H9 (cell line): Measurements from ENCODE around the gene APP. TPM values are rescaled to one million over a fixed set of nuclear protein-coding genes. Genes with fewer than 3 reads are reported as not detected.

Experiments
- DNase-seq: peaks from one replicate; pipeline ENCODE4 v3.0.0-alpha.2; 2017
- H2AFZ ChIP-seq: one replicate; pipeline ENCODE4 v1.6.1; 2013; ENCODE audit warnings: mild to moderate bottlenecking, low read length, control low read depth, moderate library complexity
- H2AK5ac ChIP-seq: 2 replicates; pipeline ENCODE4 v1.6.1; 2013; ENCODE audit warnings: low read length, control low read depth, mixed read lengths; ENCODE audit not compliant: insufficient read length
- H2BK120ac ChIP-seq: one replicate; pipeline ENCODE4 v1.6.1; 2013; ENCODE audit warnings: low read depth, mild to moderate bottlenecking, low read length, control low read depth, inconsistent platforms; ENCODE audit not compliant: poor library complexity, severe bottlenecking
- H2BK12ac ChIP-seq: 2 replicates; pipeline ENCODE4 v1.6.1; 2013; ENCODE audit warnings: low read length, control low read depth, mixed read lengths, low read depth; ENCODE audit not compliant: insufficient read length
- H2BK15ac ChIP-seq: 2 replicates; pipeline ENCODE4 v1.6.1; 2013; ENCODE audit warnings: low read depth, low read length, control low read depth
- H2BK20ac ChIP-seq: one replicate; pipeline ENCODE4 v1.6.1; 2013; ENCODE audit warnings: low read depth, mild to moderate bottlenecking, low read length, control low read depth, inconsistent platforms; ENCODE audit not compliant: poor library complexity, severe bottlenecking
- H2BK5ac ChIP-seq: 2 replicates; pipeline ENCODE4 v1.6.1; 2013; ENCODE audit warnings: low read length, control low read depth, mixed read lengths; ENCODE audit not compliant: insufficient read length
- H3K14ac ChIP-seq: 2 replicates; pipeline ENCODE4 v1.6.1; 2013; ENCODE audit warnings: low read length, control low read depth; ENCODE audit not compliant: insufficient read depth
- H3K18ac ChIP-seq: 2 replicates; pipeline ENCODE4 v1.6.1; 2013; ENCODE audit warnings: low read depth, mild to moderate bottlenecking, mixed read lengths, low read length, control low read depth; ENCODE audit not compliant: insufficient read length
- H3K23ac ChIP-seq: 2 replicates; pipeline ENCODE4 v1.6.1; 2013; ENCODE audit warnings: low read length, control low read depth, mixed read lengths, low read depth; ENCODE audit not compliant: insufficient read length
- H3K23me2 ChIP-seq: 2 replicates; pipeline ENCODE4 v1.6.1; 2013; ENCODE audit warnings: low read depth, mild to moderate bottlenecking, mixed read lengths, low read length, control low read depth; ENCODE audit not compliant: insufficient read length, poor library complexity, severe bottlenecking
- H3K27ac ChIP-seq: 2 replicates; pipeline ENCODE4 v1.5.1; 2013; ENCODE audit warnings: low read length, control low read depth, mixed read lengths, low read depth; ENCODE audit not compliant: insufficient read length
- H3K27me3 ChIP-seq: 2 replicates; pipeline ENCODE4 v1.6.1; 2013; ENCODE audit warnings: low read length, control low read depth, inconsistent platforms; ENCODE audit not compliant: insufficient read depth
- H3K4ac ChIP-seq: 2 replicates; pipeline ENCODE4 v1.6.1; 2013; ENCODE audit warnings: low read depth, mild to moderate bottlenecking, control low read depth, inconsistent platforms, low read length, moderate library complexity
- H3K4me1 ChIP-seq: 2 replicates; pipeline ENCODE4 v1.6.1; 2013; ENCODE audit warnings: low read length, control low read depth, inconsistent platforms; ENCODE audit not compliant: insufficient read depth
- H3K4me2 ChIP-seq: 2 replicates; pipeline ENCODE4 v1.6.1; 2013; ENCODE audit warnings: low read length, control low read depth, mixed read lengths; ENCODE audit not compliant: insufficient read length, insufficient read depth
- H3K56ac ChIP-seq: 2 replicates; pipeline ENCODE4 v1.6.1; 2013; ENCODE audit warnings: low read depth, mild to moderate bottlenecking, mixed read lengths, low read length, control low read depth; ENCODE audit not compliant: insufficient read length
- H3K79me1 ChIP-seq: 2 replicates; pipeline ENCODE4 v1.6.1; 2013; ENCODE audit warnings: low read depth, mild to moderate bottlenecking, moderate library complexity, low read length, control low read depth, inconsistent platforms; ENCODE audit not compliant: insufficient read depth, poor library complexity, severe bottlenecking
- H3K79me2 ChIP-seq: 2 replicates; pipeline ENCODE4 v1.6.1; 2013; ENCODE audit warnings: low read length, control low read depth, inconsistent platforms; ENCODE audit not compliant: insufficient read depth
- H3K9ac ChIP-seq: 2 replicates; pipeline ENCODE4 v1.6.1; 2013; ENCODE audit warnings: low read length, control low read depth, mixed read lengths; ENCODE audit not compliant: insufficient read length; ENCODE audit errors: extremely low read depth
- H3K9me3 ChIP-seq: one replicate; pipeline ENCODE4 v1.6.1; 2013; ENCODE audit warnings: low read depth, low read length, inconsistent platforms; ENCODE audit not compliant: control insufficient read depth
- H3T11ph ChIP-seq: one replicate; pipeline ENCODE4 v1.6.1; 2013; ENCODE audit warnings: mild to moderate bottlenecking, low read length, control low read depth, inconsistent platforms
- H4K20me1 ChIP-seq: one replicate; pipeline ENCODE4 v1.6.1; 2013; ENCODE audit not compliant: control insufficient read depth, insufficient read length, insufficient read depth
- H4K5ac ChIP-seq: 2 replicates; pipeline ENCODE4 v1.6.1; 2013; ENCODE audit warnings: low read depth, mild to moderate bottlenecking, mixed read lengths, low read length, control low read depth; ENCODE audit not compliant: insufficient read length
- H4K8ac ChIP-seq: replicated peaks from 2 replicates; pipeline ENCODE4 v1.6.1; 2013; ENCODE audit warnings: low read length, control low read depth, mixed read lengths, low read depth; ENCODE audit not compliant: insufficient read length
- H4K91ac ChIP-seq: 2 replicates; pipeline ENCODE4 v1.6.1; 2013; ENCODE audit warnings: low read depth, mild to moderate bottlenecking, moderate library complexity, mixed read lengths, low read length, control low read depth; ENCODE audit not compliant: insufficient read length
- H3K27ac Mint-ChIP-seq, 3 experiments: 2 replicates in 2 of 3; 3 replicates in 1 of 3; pipeline ENCODE4 v1.8.0; 2020 to 2021; ENCODE audit warnings: mixed read lengths in 3 of 3, mild to moderate bottlenecking in 1 of 3, moderate library complexity in 1 of 3
- H3K27me3 Mint-ChIP-seq: 2 replicates; pipeline ENCODE4 v1.8.0; 2021; ENCODE audit warnings: low read depth, mild to moderate bottlenecking, moderate library complexity, mixed read lengths
- H3K36me3 Mint-ChIP-seq, 3 experiments: 2 replicates in 2 of 3; 3 replicates in 1 of 3; pipeline ENCODE4 v1.8.0; 2020 to 2021; ENCODE audit warnings: low read depth in 3 of 3, mixed read lengths in 3 of 3; ENCODE audit not compliant: insufficient read depth in 1 of 3
- H3K4me1 Mint-ChIP-seq, 2 experiments: 2 replicates each; pipeline ENCODE4 v1.8.0; 2020; ENCODE audit warnings: mixed read lengths in 2 of 2
- H3K4me3 Mint-ChIP-seq, 2 experiments: 2 replicates in 1 of 2; 3 replicates in 1 of 2; pipeline ENCODE4 v1.8.0; 2020 to 2021; ENCODE audit warnings: mild to moderate bottlenecking in 2 of 2, mixed read lengths in 2 of 2, moderate library complexity in 1 of 2
- H3K9me3 Mint-ChIP-seq, 2 experiments: 2 replicates in 1 of 2; 3 replicates in 1 of 2; pipeline ENCODE4 v1.8.0; 2020; ENCODE audit warnings: mild to moderate bottlenecking in 2 of 2, mixed read lengths in 2 of 2, moderate library complexity in 1 of 2
- WGBS: extraction: QIAGEN DNeasy Blood & Tissue Kit; methylation state at CpG from one replicate; pipeline ENCODE4 v1.1.7; 2013; ENCODE audit warnings: missing lambda C conversion rate, low lambda C conversion rate, mixed read lengths; ENCODE audit not compliant: insufficient read length; ENCODE audit errors: extremely low coverage; 5-methylcytosine and 5-hydroxymethylcytosine counted together
- total RNA-seq: library from RNA; stranded (reverse); gene quantifications from 2 replicates; pipeline ENCODE4 v1.2.1, GENCODE V29; 2021
- TF ChIP-seq, protein P1 (sequence below): fragments of 200-600 bp; sonication (generic); conservative IDR thresholded peaks from 3 replicates; pipeline ENCODE4 v1.8.0; 2021; ENCODE audit warnings: antibody characterized with exemption, mild to moderate bottlenecking

Gene APP
- total RNA-seq, 1 experiment from 2014 or later = 380 TPM

DNA sequence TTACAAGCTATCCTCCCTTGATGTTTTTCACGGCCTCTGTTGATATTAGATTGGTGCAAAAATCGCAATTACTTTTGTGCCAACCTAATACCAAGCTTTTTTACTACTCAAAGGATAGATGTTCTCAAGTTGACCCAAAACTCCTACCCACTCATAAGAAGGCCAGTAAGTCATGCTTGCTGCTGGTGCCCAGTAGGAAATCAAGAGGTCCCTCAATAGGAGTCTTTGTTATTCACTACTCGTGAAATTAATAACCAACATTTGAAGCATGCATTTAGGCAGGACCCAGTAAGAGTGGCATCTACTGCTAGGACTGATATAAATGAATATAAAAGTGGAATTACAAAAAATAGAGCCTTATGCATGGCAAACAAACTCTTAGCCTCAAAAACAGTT is 52.6 kb downstream of the APP start:
- Histone ChIP-seq H2BK120ac (no peak overlapping the region), H2BK12ac (no peak overlapping the region), H2AK5ac (no peak overlapping the region), H3K79me1 (peaks cover 6% of the 10 kb centered on the region), H3K79me2 (peaks cover 29% of the 10 kb centered on the region), H3K4me2 (no peak overlapping the region), H3K14ac (no peak overlapping the region), H4K91ac (no peak overlapping the region), H3K27ac (no peak overlapping the region), H4K5ac (no peak overlapping the region), H3K23me2 (no peaks in the 10 kb centered on the region), H3K23ac (no peak overlapping the region), H3K56ac (no peak overlapping the region), H3K18ac (no peak overlapping the region), H4K8ac (no peak overlapping the region), H3T11ph (no peak overlapping the region), H2BK5ac (no peak overlapping the region), H2BK15ac (no peak overlapping the region), H3K4ac (no peak overlapping the region), H3K9ac (no peak overlapping the region), H4K20me1 (no peaks in the 10 kb centered on the region), H3K9me3 (no peaks in the 10 kb centered on the region), H3K4me1 (peaks cover 21% of the 10 kb centered on the region), H3K27me3 (no peaks in the 10 kb centered on the region), H2BK20ac (no peak overlapping the region), H2AFZ (no peak overlapping the region)
- no CpG with 5 or more reads among the region's 3 CpGs for WGBS
- no peaks in the 10 kb centered on the region for H3K36me3 Mint-ChIP-seq
- no peaks in the 10 kb centered on the region for H3K27me3 Mint-ChIP-seq
- no peak overlapping the region for H3K4me3 Mint-ChIP-seq
- peaks cover 72 to 78% of the 10 kb centered on the region in 2 experiments for H3K4me1 Mint-ChIP-seq
- TF ChIP-seq, protein P1, sequence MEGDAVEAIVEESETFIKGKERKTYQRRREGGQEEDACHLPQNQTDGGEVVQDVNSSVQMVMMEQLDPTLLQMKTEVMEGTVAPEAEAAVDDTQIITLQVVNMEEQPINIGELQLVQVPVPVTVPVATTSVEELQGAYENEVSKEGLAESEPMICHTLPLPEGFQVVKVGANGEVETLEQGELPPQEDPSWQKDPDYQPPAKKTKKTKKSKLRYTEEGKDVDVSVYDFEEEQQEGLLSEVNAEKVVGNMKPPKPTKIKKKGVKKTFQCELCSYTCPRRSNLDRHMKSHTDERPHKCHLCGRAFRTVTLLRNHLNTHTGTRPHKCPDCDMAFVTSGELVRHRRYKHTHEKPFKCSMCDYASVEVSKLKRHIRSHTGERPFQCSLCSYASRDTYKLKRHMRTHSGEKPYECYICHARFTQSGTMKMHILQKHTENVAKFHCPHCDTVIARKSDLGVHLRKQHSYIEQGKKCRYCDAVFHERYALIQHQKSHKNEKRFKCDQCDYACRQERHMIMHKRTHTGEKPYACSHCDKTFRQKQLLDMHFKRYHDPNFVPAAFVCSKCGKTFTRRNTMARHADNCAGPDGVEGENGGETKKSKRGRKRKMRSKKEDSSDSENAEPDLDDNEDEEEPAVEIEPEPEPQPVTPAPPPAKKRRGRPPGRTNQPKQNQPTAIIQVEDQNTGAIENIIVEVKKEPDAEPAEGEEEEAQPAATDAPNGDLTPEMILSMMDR = no peak
- peak overlapping the region in 1 of 3 experiments; percentile 58; a peak in 1 of 7 replicates for H3K27ac Mint-ChIP-seq
- no peaks in the 10 kb centered on the region for H3K9me3 Mint-ChIP-seq
- no peak for DNase-seq
